Aorta (tissue), 5 donors: ENCODE results near the gene CDCA8. TPM values are rescaled to one million over a fixed set of nuclear protein-coding genes. Genes with fewer than 3 reads are reported as not detected.

Source experiments
- ATAC-seq: fragments of 200-7000 bp; cut with Tn5 transposase; one replicate; pipeline ENCODE4 v1.9.1; 2022; ENCODE audit warnings: moderate library complexity; ENCODE audit not compliant: low FRiP score
- DNase-seq, 2 donors: peaks; one replicate each; pipeline ENCODE4 v3.0.0-alpha.2; 2020
- H3K27ac ChIP-seq, 2 donors: one replicate each; pipeline ENCODE4 v1.5.1; 2013; ENCODE audit warnings: low read length in 2 of 2, mild to moderate bottlenecking in 2 of 2, moderate library complexity in 2 of 2, control low read depth in 1 of 2, inconsistent platforms in 1 of 2, low read depth in 1 of 2
- H3K27me3 ChIP-seq, 2 donors: one replicate each; pipeline ENCODE4 v1.6.1; 2013; ENCODE audit warnings: control low read depth in 1 of 2, low read length in 1 of 2, mild to moderate bottlenecking in 1 of 2, moderate library complexity in 1 of 2; ENCODE audit not compliant: insufficient read depth in 2 of 2, control insufficient read depth in 1 of 2
- H3K36me3 ChIP-seq, 2 donors: one replicate each; pipeline ENCODE4 v1.6.1; 2013; ENCODE audit warnings: control low read depth in 1 of 2, low read length in 1 of 2, mild to moderate bottlenecking in 1 of 2; ENCODE audit not compliant: insufficient read depth in 2 of 2, control insufficient read depth in 1 of 2
- H3K4me1 ChIP-seq, 2 donors: one replicate each; pipeline ENCODE4 v1.6.1; 2013; ENCODE audit warnings: low read length in 2 of 2, control low read depth in 1 of 2, mild to moderate bottlenecking in 1 of 2, moderate library complexity in 1 of 2; ENCODE audit not compliant: insufficient read depth in 2 of 2, control insufficient read depth in 1 of 2
- H3K4me3 ChIP-seq, 2 donors: one replicate each; pipeline ENCODE4 v1.5.1; 2013; ENCODE audit warnings: low read length in 2 of 2, control low read depth in 1 of 2, mild to moderate bottlenecking in 1 of 2
- H3K9me3 ChIP-seq: one replicate; pipeline ENCODE4 v1.6.1; 2013; ENCODE audit warnings: mild to moderate bottlenecking, low read length; ENCODE audit not compliant: control insufficient read depth
- WGBS, 2 donors: extraction: QIAGEN DNeasy Blood & Tissue Kit; methylation state at CpG; one replicate each; pipeline ENCODE4 v1.1.7; 2013; 5-methylcytosine and 5-hydroxymethylcytosine counted together
- intact Hi-C, 2 donors: fragments of 100-400 bp; cut with DNase I; formaldehyde crosslinking; loops; one replicate each; pipeline versions ENCODE4 v1.14.2 to v1.15.0; 2022
- long read RNA-seq, 2 donors: library from polyadenylated mRNA; unstranded; transcript quantifications; one replicate each; pipeline ENCODE4 v2.0.0, GENCODE V29; 2020 to 2021
- polyA plus RNA-seq, 2 donors: library from polyadenylated mRNA; stranded (reverse); fragments of 200-250 nt; gene quantifications; one replicate each; pipeline ENCODE4 v1.2.3, GENCODE V29; 2013
- total RNA-seq, 2 donors: library from RNA; stranded (reverse); fragmentation: NEBNext Ultra II Directional; extraction: Animal tissue kit (Norgen Biotek cat#: 25700); gene quantifications; one replicate each; pipeline ENCODE4 v1.2.1, GENCODE V29; 2021
- donor health status: healthy with polysubstance abuse.
- donor health status: Bipolar disorder and iron deficiency.
- donor health status: DM: no; HTN: no; CAD: no.
- donor health status: DM: no; HTN: no; CAD: no.
- donor health status: DM: yes; HTN: yes; CAD: no.

CDCA8 gene
- total RNA-seq (1 to 10 TPM in 1 of 2 donors, under 1 TPM in 1; 0.71 to 1.2 TPM), polyA plus RNA-seq (under 1 TPM; 0.56 to 0.88 TPM)
- long read RNA-seq, donor 1, partial matches to known transcripts: 0 of 3 reads
- long read RNA-seq, donor 1, other reads (novel, unspliced or antisense): 1 of 3 reads
- long read RNA-seq, donor 2, partial matches to known transcripts: 0 of 1 reads
- long read RNA-seq, donor 2, other reads (novel, unspliced or antisense): 0 of 1 reads

- 0 to 1% methylated on average over 54 of the region's 54 CpGs for WGBS, 2 donors
- DNase-seq (peak; percentile 99), ATAC-seq (peak; percentile 97)
- H3K27ac ChIP-seq: peak within 1 kb of the TSS in 1 of 2 donors; percentile 50
- H3K27me3 ChIP-seq: no peaks in the 10 kb centered on the region
- no peaks in the 10 kb centered on the region for H3K4me1 ChIP-seq
- intact Hi-C loops: loop anchor here in 1 of 2 donors (5.0 kb wide), 2 partner anchors 95 to 115 kb away; partner anchors contain the start of genes C1orf122, GNL2 and YRDC
- H3K4me3 ChIP-seq: peak within 1 kb of the TSS; percentile 55 to 57
- no peaks in the 10 kb centered on the region for H3K36me3 ChIP-seq
- H3K9me3 ChIP-seq: no peaks in the 10 kb centered on the region
These were observed at the start of gene CDCA8 for GRCh38 chr1:37692078-37692833. TSS of gene CDCA8 (plus strand) at chr1:37692516. CDS start at chr1:37692691, 175 bp downstream.

GRCh38 chr1:37647281-37647680 lies 45.0 kb upstream of the CDCA8 start:
- WGBS, 2 donors: 77% methylated on average over 7 of the region's 7 CpGs

GRCh38 chr1:37650173-37650572 lies 42.1 kb upstream of the CDCA8 start:
- ATAC-seq (no peak), DNase-seq (no peak)
- WGBS, 2 donors: 56 to 57% methylated on average over 5 of the region's 5 CpGs
- Histone ChIP-seq H3K9me3 (no peaks in the 10 kb centered on the region), H3K4me3 (no peak overlapping the region), H3K4me1 (no peaks in the 10 kb centered on the region), H3K27me3 (no peaks in the 10 kb centered on the region), H3K36me3 (no peaks in the 10 kb centered on the region), H3K27ac (no peak overlapping the region)
- intact Hi-C loops: no loop called here

More at GRCh38 chr1:37647281-37647680, 45.0 kb upstream of the CDCA8 start:
- no peak overlapping the region for H3K4me3 ChIP-seq
- intact Hi-C loops: no loop called here
- no peaks in the 10 kb centered on the region for H3K27me3 ChIP-seq
- no peaks in the 10 kb centered on the region for H3K36me3 ChIP-seq
- no peaks in the 10 kb centered on the region for H3K4me1 ChIP-seq
- ATAC-seq: no peak
- H3K9me3 ChIP-seq: peaks cover 5% of the 10 kb centered on the region
- H3K27ac ChIP-seq: no peak overlapping the region
- no peak for DNase-seq

GRCh38 chr1:37650721-37651120 lies 41.6 kb upstream of the CDCA8 start:
- 75 to 89% methylated on average over 5 of the region's 5 CpGs for WGBS, 2 donors
- H3K9me3 ChIP-seq: no peaks in the 10 kb centered on the region
- intact Hi-C loops: no loop called here
- no peak overlapping the region for H3K27ac ChIP-seq
- H3K4me3 ChIP-seq: no peak overlapping the region
- no peaks in the 10 kb centered on the region for H3K27me3 ChIP-seq
- ATAC-seq (no peak), DNase-seq (no peak)
- no peaks in the 10 kb centered on the region for H3K36me3 ChIP-seq
- no peaks in the 10 kb centered on the region for H3K4me1 ChIP-seq

- no peaks in the 10 kb centered on the region for H3K36me3 ChIP-seq
- no peak for DNase-seq
- ATAC-seq: peak; percentile 17
- intact Hi-C loops: no loop called here
- no peaks in the 10 kb centered on the region for H3K9me3 ChIP-seq
- H3K4me3 ChIP-seq: no peak overlapping the region
- no peaks in the 10 kb centered on the region for H3K4me1 ChIP-seq
- no peaks in the 10 kb centered on the region for H3K27me3 ChIP-seq
- no peak overlapping the region for H3K27ac ChIP-seq
- 50 to 52% methylated on average over 10 of the region's 10 CpGs for WGBS, 2 donors
These were observed 40.5 kb upstream of the CDCA8 start for GRCh38 chr1:37651803-37652202.

- 28 to 31% methylated on average over 2 of the region's 2 CpGs for WGBS, 2 donors
- Histone ChIP-seq H3K27me3 (no peaks in the 10 kb centered on the region), H3K4me3 (no peak overlapping the region), H3K4me1 (no peaks in the 10 kb centered on the region), H3K27ac (no peak overlapping the region), H3K9me3 (no peaks in the 10 kb centered on the region), H3K36me3 (no peaks in the 10 kb centered on the region)
- intact Hi-C loops: no loop called here
- ATAC-seq (no peak), DNase-seq (no peak)
These were observed 39.3 kb upstream of the CDCA8 start for GRCh38 chr1:37652976-37653375.

- Histone ChIP-seq H3K4me1 (no peaks in the 10 kb centered on the region), H3K9me3 (no peaks in the 10 kb centered on the region), H3K27ac (no peak overlapping the region), H3K36me3 (no peaks in the 10 kb centered on the region), H3K4me3 (no peak overlapping the region), H3K27me3 (no peaks in the 10 kb centered on the region)
- no peak for ATAC-seq
- DNase-seq: no peak
- intact Hi-C loops: no loop called here
- WGBS, 2 donors: 67 to 76% methylated on average over 5 of the region's 5 CpGs
These were observed 38.4 kb upstream of the CDCA8 start for GRCh38 chr1:37653906-37654305.

GRCh38 chr1:37655274-37655673 lies 37.0 kb upstream of the CDCA8 start:
- Histone ChIP-seq H3K36me3 (no peaks in the 10 kb centered on the region), H3K27ac (no peak overlapping the region), H3K4me1 (no peaks in the 10 kb centered on the region), H3K9me3 (no peaks in the 10 kb centered on the region), H3K4me3 (no peak overlapping the region), H3K27me3 (no peaks in the 10 kb centered on the region)
- DNase-seq: no peak
- no peak for ATAC-seq
- intact Hi-C loops: no loop called here

GRCh38 chr1:37656026-37656425 lies 36.3 kb upstream of the CDCA8 start:
- H3K27me3 ChIP-seq: no peaks in the 10 kb centered on the region
- DNase-seq: no peak
- no peaks in the 10 kb centered on the region for H3K9me3 ChIP-seq
- no peak overlapping the region for H3K4me3 ChIP-seq
- no peak overlapping the region for H3K27ac ChIP-seq
- H3K4me1 ChIP-seq: no peaks in the 10 kb centered on the region
- H3K36me3 ChIP-seq: no peaks in the 10 kb centered on the region
- 64 to 67% methylated on average over 7 of the region's 7 CpGs for WGBS, 2 donors
- no peak for ATAC-seq
- intact Hi-C loops: no loop called here
